B cell (primary cell): Measurements from ENCODE around the gene PTPRF.
"Not testable (repeated sequence)": the region's sequence is repeated elsewhere in the genome, so short reads cannot be mapped to it uniquely, and the experiment has no call there.

ENCODE experiments used
- EZH2 ChIP-seq: IDR thresholded peaks from 2 replicates; pipeline ENCODE4 v1.6.1; 2012; ENCODE audit warnings: borderline replicate concordance, low read depth, mild to moderate bottlenecking, moderate library complexity, low read length; ENCODE audit not compliant: insufficient read depth, poor library complexity, severe bottlenecking
- TF ChIP-seq, protein P1 (sequence below): fragments of 200-600 bp; IDR thresholded peaks from one replicate; pipeline ENCODE4 v1.8.0; 2022; ENCODE audit warnings: antibody characterized with exemption, mild to moderate bottlenecking

DNA sequence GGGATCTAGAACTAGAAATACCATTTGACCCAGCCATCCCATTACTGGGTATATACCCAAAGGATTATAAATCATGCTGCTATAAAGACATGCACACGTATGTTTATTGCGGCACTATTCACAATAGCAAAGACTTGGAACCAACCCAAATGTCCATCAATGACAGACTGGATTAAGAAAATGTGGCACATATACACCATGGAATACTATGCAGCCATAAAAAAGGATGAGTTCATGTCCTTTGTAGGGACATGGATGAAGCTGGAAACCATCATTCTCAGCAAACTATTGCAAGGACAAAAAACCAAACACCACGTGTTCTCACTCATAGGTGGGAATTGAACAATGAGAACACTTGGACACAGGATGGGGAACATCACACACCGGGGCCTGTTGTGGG lies 107.7 kb downstream of the PTPRF start:
- TF ChIP-seq, protein P1, sequence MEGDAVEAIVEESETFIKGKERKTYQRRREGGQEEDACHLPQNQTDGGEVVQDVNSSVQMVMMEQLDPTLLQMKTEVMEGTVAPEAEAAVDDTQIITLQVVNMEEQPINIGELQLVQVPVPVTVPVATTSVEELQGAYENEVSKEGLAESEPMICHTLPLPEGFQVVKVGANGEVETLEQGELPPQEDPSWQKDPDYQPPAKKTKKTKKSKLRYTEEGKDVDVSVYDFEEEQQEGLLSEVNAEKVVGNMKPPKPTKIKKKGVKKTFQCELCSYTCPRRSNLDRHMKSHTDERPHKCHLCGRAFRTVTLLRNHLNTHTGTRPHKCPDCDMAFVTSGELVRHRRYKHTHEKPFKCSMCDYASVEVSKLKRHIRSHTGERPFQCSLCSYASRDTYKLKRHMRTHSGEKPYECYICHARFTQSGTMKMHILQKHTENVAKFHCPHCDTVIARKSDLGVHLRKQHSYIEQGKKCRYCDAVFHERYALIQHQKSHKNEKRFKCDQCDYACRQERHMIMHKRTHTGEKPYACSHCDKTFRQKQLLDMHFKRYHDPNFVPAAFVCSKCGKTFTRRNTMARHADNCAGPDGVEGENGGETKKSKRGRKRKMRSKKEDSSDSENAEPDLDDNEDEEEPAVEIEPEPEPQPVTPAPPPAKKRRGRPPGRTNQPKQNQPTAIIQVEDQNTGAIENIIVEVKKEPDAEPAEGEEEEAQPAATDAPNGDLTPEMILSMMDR = not testable (repeated sequence)
- not testable (repeated sequence) for TF ChIP-seq EZH2
